COLO829 (cell line): ENCODE results near the gene CACNB2.

Source experiments
- DNase-seq: peaks from one replicate; pipeline ENCODE4 v3.0.0; 2012; ENCODE audit warnings: low spot score

The CACNB2 gene

GRCh38 chr10:18140149-18140956, at the start of gene CACNB2:
Gene CACNB2, plus strand, starts transcription at chr10:18140424.
- DNase-seq = no peak

DNA sequence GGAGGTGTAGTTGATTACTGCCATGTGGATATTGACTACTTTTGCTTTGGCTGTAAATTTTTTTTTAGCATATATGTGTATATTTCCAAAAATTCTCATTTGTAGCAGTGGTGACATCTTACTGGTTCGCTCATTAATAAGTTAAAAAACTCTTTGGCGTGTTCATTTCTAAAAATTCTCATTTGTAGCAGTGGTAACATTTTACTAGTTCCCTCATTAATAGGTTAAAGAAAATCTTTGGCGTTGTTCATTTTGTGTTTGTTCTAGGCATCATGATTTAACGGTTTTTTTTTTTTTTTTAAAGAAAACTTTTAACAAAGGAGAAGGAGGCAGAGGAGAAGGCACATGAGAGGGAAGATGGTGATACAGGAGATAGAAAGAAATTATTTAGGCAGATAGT, 45.9 kb upstream of the CACNB2 start:
- DNase-seq = no peak

DNA sequence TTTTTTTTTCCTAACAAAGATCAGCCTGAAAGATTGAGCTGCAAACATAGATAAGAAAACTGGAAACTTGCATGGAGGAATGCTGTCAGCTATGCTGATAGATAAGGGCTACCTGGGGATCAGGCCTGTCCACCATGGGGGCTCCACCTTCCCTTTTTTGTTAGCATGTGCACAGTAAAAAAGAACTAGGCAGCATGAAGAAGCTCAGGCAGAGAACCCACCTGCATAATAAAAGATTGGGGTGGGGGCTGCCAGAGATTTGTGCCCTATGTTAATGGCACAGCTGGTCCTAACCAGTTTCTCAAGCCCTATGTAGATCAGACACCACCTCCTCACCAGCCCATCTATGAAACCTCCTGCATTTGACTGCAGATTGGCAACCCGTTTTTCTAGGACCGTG, 45.4 kb upstream of the CACNB2 start:
- no peak for DNase-seq

- no peak for DNase-seq
These were observed 42.7 kb upstream of the CACNB2 start for GRCh38 chr10:18097524-18097923.

DNA sequence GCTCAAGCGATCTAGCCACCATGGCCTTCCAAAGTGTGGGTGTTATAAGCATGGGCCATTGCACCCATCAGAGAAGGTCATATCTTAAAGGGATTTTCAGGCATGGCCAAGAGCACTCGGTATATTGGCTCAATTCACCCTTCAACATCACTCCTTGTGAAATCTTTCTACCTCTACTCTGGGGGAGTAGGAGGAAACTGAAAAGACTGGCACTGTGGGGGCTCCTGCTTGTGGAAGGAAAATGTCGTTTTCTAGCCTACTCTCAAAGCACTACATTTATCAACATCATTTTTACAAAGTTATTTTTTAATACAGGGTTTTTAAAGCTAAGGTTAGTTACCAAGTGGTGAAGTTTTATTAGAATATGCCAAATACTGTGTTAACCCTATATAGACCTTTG, 42.0 kb upstream of the CACNB2 start:
- no peak for DNase-seq

DNA sequence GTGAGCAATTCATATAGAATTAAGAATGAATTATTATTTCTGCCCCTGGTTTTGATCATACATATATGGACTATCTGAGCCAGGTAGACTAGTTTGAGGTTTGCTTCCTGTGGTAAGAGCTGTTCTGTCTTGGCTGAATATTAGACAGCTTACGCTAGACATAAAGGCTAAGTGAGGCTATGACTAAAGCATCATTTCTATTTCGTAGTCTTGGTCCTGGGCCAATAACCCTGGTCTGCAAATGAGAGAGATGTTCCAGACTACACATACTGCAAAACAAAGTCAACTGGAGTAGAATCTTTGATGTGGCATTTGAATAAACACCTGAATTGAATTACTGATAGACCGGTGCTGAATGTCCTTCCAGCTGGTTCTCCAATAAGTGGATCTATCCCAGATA, 40.8 kb upstream of the CACNB2 start:
- DNase-seq = no peak

- DNase-seq = no peak
These were observed 39.6 kb upstream of the CACNB2 start for GRCh38 chr10:18100669-18101068.

- no peak for DNase-seq
These were observed 37.8 kb upstream of the CACNB2 start for GRCh38 chr10:18102404-18102803.

DNA sequence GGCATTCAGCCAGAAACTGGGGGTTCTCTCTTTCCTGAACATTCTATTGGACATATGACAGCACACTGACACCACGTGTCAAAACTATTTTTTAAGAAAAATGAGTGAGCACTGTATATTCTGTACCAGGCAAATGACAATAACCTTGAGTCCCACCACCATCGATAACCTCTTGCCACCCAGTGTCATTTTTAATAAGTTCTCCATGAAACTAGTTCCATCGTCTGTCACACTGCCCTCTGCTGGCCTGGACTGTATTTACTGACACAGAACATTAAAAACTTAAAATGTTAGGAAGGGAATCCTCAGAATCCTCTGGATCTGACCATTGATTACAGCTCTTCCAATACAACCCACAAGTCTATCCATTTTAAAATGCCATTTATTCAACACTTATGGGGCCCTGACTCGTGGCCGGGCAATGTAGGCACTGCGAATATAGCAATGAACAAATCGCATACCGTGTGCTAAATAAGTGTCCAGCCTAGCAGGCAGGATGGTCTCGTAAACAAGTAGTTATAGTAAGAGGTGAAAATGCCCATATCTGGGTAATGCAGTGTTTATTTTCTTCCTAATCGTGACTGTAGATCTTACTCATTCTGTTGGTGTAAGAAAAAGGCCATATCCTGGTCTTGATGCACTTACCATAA, 35.9 kb upstream of the CACNB2 start:
- DNase-seq = peak; percentile 17

GRCh38 chr10:18109341-18109870, 30.8 kb upstream of the CACNB2 start:
- DNase-seq = no peak

DNA sequence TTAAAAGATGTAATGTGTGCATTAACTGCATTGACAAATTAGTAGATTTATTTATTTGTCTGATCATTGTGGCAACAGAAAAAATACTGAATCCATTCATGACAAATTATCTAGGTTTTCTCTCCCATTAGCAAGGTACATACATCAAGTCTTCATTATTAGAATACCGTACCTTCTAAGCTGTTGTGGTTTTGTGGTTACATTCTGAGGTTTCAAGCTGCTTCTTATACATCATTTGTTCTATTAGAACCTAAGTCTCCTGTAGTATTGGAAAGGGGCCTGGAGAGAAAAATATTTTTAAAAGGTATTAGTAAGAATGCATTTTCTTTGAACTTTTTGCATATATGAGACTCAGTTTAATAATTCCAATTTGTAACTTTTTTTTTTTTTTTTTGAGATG, 26.3 kb upstream of the CACNB2 start:
- DNase-seq = no peak

DNA sequence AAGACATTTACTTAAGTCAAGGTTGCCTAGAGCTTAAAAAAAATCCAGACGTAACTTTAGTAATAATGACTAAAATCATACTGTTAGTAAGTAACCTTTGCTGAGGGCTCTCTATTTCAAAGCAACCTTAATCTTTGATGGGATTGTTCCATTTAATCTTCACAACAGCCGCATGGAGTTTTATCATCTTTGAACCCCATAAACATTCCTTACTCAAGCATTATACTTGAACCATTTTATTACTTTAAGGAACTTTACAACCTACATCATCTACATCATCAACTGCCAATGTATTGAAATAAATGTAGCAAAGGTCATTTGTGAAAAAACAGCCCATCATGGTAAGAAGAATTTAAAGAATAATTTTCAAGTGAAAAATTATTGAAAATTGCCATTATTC, 22.9 kb upstream of the CACNB2 start:
- no peak for DNase-seq

GRCh38 chr10:18122753-18123152, 17.5 kb upstream of the CACNB2 start:
- DNase-seq = no peak

- DNase-seq = no peak
These were observed 7.2 kb upstream of the CACNB2 start for GRCh38 chr10:18133046-18133445.

DNA sequence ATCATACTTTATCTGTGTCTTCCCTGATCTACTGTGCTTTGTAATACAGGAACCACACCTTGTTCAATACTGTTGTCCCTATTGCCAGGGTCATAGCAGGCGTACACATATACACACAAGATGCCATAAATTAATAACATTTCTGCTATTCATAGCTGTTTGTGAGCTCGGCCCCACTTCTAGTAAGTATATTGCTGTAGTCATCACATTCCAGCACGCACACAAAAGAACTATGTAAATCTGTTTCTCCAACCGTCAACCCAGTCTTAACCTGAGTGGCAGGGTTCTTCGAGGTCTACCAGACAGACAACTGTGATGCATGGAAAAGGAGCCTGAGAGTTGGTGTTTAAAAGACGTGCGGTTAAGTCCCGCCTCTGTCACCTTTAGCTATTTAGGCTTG, 5.7 kb upstream of the CACNB2 start:
- DNase-seq = no peak

- no peak for DNase-seq
These were observed 5.3 kb upstream of the CACNB2 start for GRCh38 chr10:18134921-18135320.

- no peak for DNase-seq
These were observed 4.0 kb upstream of the CACNB2 start for GRCh38 chr10:18136073-18136791.

DNA sequence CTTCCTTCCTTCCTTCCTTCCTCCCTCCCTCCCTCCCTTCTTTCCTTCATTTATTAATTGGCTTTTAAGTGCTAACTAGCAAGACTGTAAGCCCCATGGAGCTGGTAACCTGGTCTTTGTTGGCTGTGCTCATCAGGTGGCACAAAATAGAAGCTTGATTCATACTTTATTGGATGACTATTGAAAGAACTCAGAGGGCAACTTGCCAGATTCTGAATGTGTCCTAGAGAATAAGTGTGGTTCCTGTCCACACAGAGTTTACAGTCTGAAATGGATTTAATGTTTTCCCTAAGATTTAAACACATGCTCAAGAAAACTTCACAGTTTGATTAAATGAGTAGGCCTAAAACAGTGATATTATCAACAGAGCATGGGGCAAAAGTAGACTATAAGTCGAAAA, 3.1 kb upstream of the CACNB2 start:
- DNase-seq = no peak

- DNase-seq = no peak
These were observed 977 bp downstream of the CACNB2 start for GRCh38 chr10:18140957-18141845.

DNA sequence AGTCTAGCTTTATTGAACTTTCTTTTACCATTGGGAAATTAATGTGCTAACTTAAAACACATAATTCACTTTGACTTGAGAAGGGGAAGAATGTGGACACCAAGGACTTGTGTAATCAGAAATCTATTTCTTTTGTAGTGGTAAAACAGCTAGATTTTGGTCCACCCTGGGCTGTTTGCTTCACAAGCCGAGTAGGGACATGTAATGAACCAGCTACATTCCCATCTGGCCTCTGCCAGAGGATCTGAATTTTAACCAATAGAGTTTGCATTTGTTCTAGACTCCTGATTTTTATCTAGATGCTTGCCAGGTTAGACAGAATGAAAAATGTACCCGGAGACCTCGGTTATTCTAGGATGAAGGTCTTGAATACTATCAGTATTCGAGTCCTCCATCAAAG, 1.9 kb downstream of the CACNB2 start:
- DNase-seq = no peak

- DNase-seq = no peak
These were observed 4.2 kb downstream of the CACNB2 start for GRCh38 chr10:18144396-18144795.

DNA sequence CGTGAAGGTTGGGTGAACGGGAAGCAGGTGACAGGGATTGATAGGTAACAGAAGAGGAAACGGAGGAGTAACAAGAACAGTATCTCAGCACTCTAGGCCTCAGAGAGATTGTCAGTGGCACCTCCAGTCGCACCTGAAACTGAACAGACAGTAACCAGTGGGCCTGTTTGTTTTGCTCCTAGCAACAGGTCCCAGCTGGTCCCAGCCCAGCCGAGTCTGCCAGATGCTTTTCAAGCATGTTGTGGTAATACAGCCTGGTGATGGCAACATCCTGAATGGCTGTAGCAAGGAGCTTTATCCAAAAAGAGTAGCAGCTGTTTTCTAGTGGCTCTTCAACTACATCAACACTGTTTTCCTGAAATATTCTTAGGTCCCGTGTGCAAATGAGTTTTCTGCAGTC, 4.7 kb downstream of the CACNB2 start:
- no peak for DNase-seq
